Calu3 (cell line): Measurements from ENCODE around the gene SETD7. TPM values are rescaled to one million over a fixed set of nuclear protein-coding genes. Genes with fewer than 3 reads are reported as not detected.

Experiments
- total RNA-seq: library from RNA; stranded (reverse); gene quantifications from 2 replicates; pipeline ENCODE4 v1.2.3, GENCODE V29; 2022

The SETD7 gene
- total RNA-seq, 1 experiment from 2014 or later = 16.4 TPM

Other genes starting within 250 kb of the SETD7 start
- gene RAB33B, start 102.1 kb downstream of the SETD7 start, total RNA-seq = 5.9 and 6.2 TPM in 2 replicates
- gene MGST2, start 109.6 kb upstream of the SETD7 start, total RNA-seq = 31.9 and 33.7 TPM in 2 replicates